NT2/D1 (cell line): ENCODE measurements around the gene NUDCD3.

Experiments
- YY1 ChIP-seq: IDR thresholded peaks from 2 replicates; pipeline ENCODE4 v1.6.1; 2011; ENCODE audit not compliant: insufficient read length, insufficient read depth
- ZNF274 ChIP-seq: IDR thresholded peaks from 2 replicates; pipeline ENCODE4 v1.6.1; 2011; ENCODE audit warnings: mild to moderate bottlenecking, low read depth, low read length

DNA sequence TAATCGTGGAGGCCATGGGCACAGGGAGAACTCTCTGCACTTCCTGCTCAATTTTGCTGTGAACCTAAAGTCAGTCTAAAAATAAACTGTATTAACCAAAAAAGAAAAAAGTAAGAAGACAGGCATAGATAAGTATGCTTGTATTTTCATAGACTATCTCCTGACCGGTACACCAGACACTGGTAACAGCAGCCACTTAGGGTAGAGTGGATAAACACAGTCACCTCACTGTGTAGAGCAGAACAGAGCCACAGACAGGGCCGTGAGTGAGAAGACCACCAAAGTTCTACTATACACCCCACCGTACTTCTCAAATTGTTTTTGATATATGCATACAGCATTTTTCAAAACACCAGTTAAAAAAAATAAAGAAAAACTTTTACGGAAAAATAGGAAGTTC lies 25.0 kb downstream of the NUDCD3 start:
- TF ChIP-seq ZNF274 (no peak), YY1 (no peak)
